Fibroblast of pulmonary artery (primary cell): ENCODE measurements around the gene SLC35G1.

Experiments
- DNase-seq: peaks from one replicate; pipeline ENCODE4 v3.0.0-alpha.2; 2010; ENCODE audit warnings: low read depth
- H3K4me3 ChIP-seq: replicated peaks from 2 replicates; pipeline ENCODE4 v1.5.1; 2011; ENCODE audit warnings: low read depth, mild to moderate bottlenecking, control low read depth, low read length, moderate library complexity
- CTCF ChIP-seq: IDR thresholded peaks from 2 replicates; pipeline ENCODE4 v1.5.1; 2011; ENCODE audit warnings: mild to moderate bottlenecking, control low read depth, low read length, inconsistent platforms; ENCODE audit errors: missing control alignments

The SLC35G1 gene

GRCh38 chr10:93917064-93917391 lies 23.2 kb downstream of the SLC35G1 start:
- no peak for DNase-seq
- TF ChIP-seq CTCF = no peak
- no peak overlapping the region for H3K4me3 ChIP-seq

- DNase-seq = no peak
- no peak overlapping the region for H3K4me3 ChIP-seq
- no peak for TF ChIP-seq CTCF
Observed at GRCh38 chr10:93917821-93918220, 24.0 kb downstream of the SLC35G1 start.

- no peak for DNase-seq
Observed at GRCh38 chr10:93921338-93921737, 27.6 kb downstream of the SLC35G1 start.

GRCh38 chr10:93926613-93927012 lies 32.8 kb downstream of the SLC35G1 start:
- no peak overlapping the region for H3K4me3 ChIP-seq
- no peak for DNase-seq
- no peak for TF ChIP-seq CTCF

More at GRCh38 chr10:93921338-93921737, 27.6 kb downstream of the SLC35G1 start:
- H3K4me3 ChIP-seq = no peak overlapping the region
- TF ChIP-seq CTCF = peak; percentile 37

GRCh38 chr10:93938140-93938539 lies 44.4 kb downstream of the SLC35G1 start:
- no peak for DNase-seq
- no peak for TF ChIP-seq CTCF
- H3K4me3 ChIP-seq = no peak overlapping the region

- no peak overlapping the region for H3K4me3 ChIP-seq
- DNase-seq = no peak
- TF ChIP-seq CTCF = no peak
Observed at GRCh38 chr10:93940881-93941280, 47.1 kb downstream of the SLC35G1 start.

- TF ChIP-seq CTCF = no peak
- no peak overlapping the region for H3K4me3 ChIP-seq
- no peak for DNase-seq
Observed at GRCh38 chr10:93941606-93942005, 47.8 kb downstream of the SLC35G1 start.
